ENCODE results near the gene C1QTNF3.
"Not testable (repeated sequence)": the region's sequence is repeated elsewhere in the genome, so short reads cannot be mapped to it uniquely, and the experiment has no call there.

The C1QTNF3 gene

GRCh38 chr5:34043099-34043876 lies at the start of gene C1QTNF3:
Gene C1QTNF3, minus strand, starts transcription at chr5:34043213. Its CDS starts 88 bp downstream, at chr5:34043125.
- Histone ChIP-seq H3K4me3 (ENCODE audit: low read length) (no peak within 1 kb of the TSS), H3K9me3 (ENCODE audit: control insufficient read depth, insufficient read depth, low read length) (no peaks in the 10 kb centered on the region; the same call in 1 of the 2 replicates), H3K4me1 (ENCODE audit: control insufficient read depth, insufficient read depth, low read length) (0 out of 2 replicates have a peak, but pooled peaks cover 2% of the 10 kb centered on the region), H3K27ac (ENCODE audit: low read length) (no peak within 1 kb of the TSS), H3K27me3 (ENCODE audit: control insufficient read depth, insufficient read depth, low read length) (no peaks in the 10 kb centered on the region), H3K36me3 (ENCODE audit: control insufficient read depth, insufficient read depth, low read length) (no peaks in the 10 kb centered on the region)
- WGBS (ENCODE audit: insufficient coverage, insufficient read length) = no CpG with 5 or more reads among the region's 10 CpGs
- DNase-seq (ENCODE audit: low read depth, low spot score) = no peak

GRCh38 chr5:34091039-34091438 lies 48.0 kb upstream of the C1QTNF3 start:
- H3K27me3 ChIP-seq (ENCODE audit: control insufficient read depth, insufficient read depth, low read length); H3K4me3 ChIP-seq (ENCODE audit: low read length); H3K9me3 ChIP-seq (ENCODE audit: control insufficient read depth, insufficient read depth, low read length); DNase-seq (ENCODE audit: low read depth, low spot score); H3K4me1 ChIP-seq (ENCODE audit: control insufficient read depth, insufficient read depth, low read length); H3K36me3 ChIP-seq (ENCODE audit: control insufficient read depth, insufficient read depth, low read length); H3K27ac ChIP-seq (ENCODE audit: low read length): not testable (repeated sequence)
- no CpG with 5 or more reads among the region's 7 CpGs for WGBS (ENCODE audit: insufficient coverage, insufficient read length)

- not testable (repeated sequence) for H3K9me3 ChIP-seq (ENCODE audit: control insufficient read depth, insufficient read depth, low read length)
These were observed 46.8 kb upstream of the C1QTNF3 start for GRCh38 chr5:34089802-34090201.

GRCh38 chr5:34087728-34088127 lies 44.7 kb upstream of the C1QTNF3 start:
- no CpG with 5 or more reads among the region's 3 CpGs for WGBS (ENCODE audit: insufficient coverage, insufficient read length)
- H3K27ac ChIP-seq (ENCODE audit: low read length) = not testable (repeated sequence)

More at GRCh38 chr5:34089802-34090201, 46.8 kb upstream of the C1QTNF3 start:
- not testable (repeated sequence) for DNase-seq (ENCODE audit: low read depth, low spot score); H3K27ac ChIP-seq (ENCODE audit: low read length); H3K36me3 ChIP-seq (ENCODE audit: control insufficient read depth, insufficient read depth, low read length); H3K4me3 ChIP-seq (ENCODE audit: low read length); H3K4me1 ChIP-seq (ENCODE audit: control insufficient read depth, insufficient read depth, low read length); H3K27me3 ChIP-seq (ENCODE audit: control insufficient read depth, insufficient read depth, low read length)
- no CpG with 5 or more reads among the region's 3 CpGs for whole genome bisulfite sequencing (ENCODE audit: insufficient coverage, insufficient read length)

GRCh38 chr5:34083898-34084297 lies 40.9 kb upstream of the C1QTNF3 start:
- not testable (repeated sequence) for DNase-seq (ENCODE audit: low read depth, low spot score); H3K4me1 ChIP-seq (ENCODE audit: control insufficient read depth, insufficient read depth, low read length); H3K27ac ChIP-seq (ENCODE audit: low read length); H3K4me3 ChIP-seq (ENCODE audit: low read length); H3K9me3 ChIP-seq (ENCODE audit: control insufficient read depth, insufficient read depth, low read length); H3K27me3 ChIP-seq (ENCODE audit: control insufficient read depth, insufficient read depth, low read length); H3K36me3 ChIP-seq (ENCODE audit: control insufficient read depth, insufficient read depth, low read length)
- WGBS (ENCODE audit: insufficient coverage, insufficient read length) = no CpG with 5 or more reads among the region's 4 CpGs

More at GRCh38 chr5:34087728-34088127, 44.7 kb upstream of the C1QTNF3 start:
- not testable (repeated sequence) for H3K9me3 ChIP-seq (ENCODE audit: control insufficient read depth, insufficient read depth, low read length); H3K4me1 ChIP-seq (ENCODE audit: control insufficient read depth, insufficient read depth, low read length); H3K4me3 ChIP-seq (ENCODE audit: low read length); H3K27me3 ChIP-seq (ENCODE audit: control insufficient read depth, insufficient read depth, low read length); H3K36me3 ChIP-seq (ENCODE audit: control insufficient read depth, insufficient read depth, low read length); DNase-seq (ENCODE audit: low read depth, low spot score)

GRCh38 chr5:34079505-34079904 lies 36.5 kb upstream of the C1QTNF3 start:
- not testable (repeated sequence) for H3K9me3 ChIP-seq (ENCODE audit: control insufficient read depth, insufficient read depth, low read length); H3K36me3 ChIP-seq (ENCODE audit: control insufficient read depth, insufficient read depth, low read length); H3K27ac ChIP-seq (ENCODE audit: low read length); H3K4me1 ChIP-seq (ENCODE audit: control insufficient read depth, insufficient read depth, low read length); H3K4me3 ChIP-seq (ENCODE audit: low read length); DNase-seq (ENCODE audit: low read depth, low spot score); H3K27me3 ChIP-seq (ENCODE audit: control insufficient read depth, insufficient read depth, low read length)
- no CpG with 5 or more reads among the region's 2 CpGs for WGBS (ENCODE audit: insufficient coverage, insufficient read length)

- H3K36me3 ChIP-seq (ENCODE audit: control insufficient read depth, insufficient read depth, low read length); H3K4me3 ChIP-seq (ENCODE audit: low read length); DNase-seq (ENCODE audit: low read depth, low spot score); H3K4me1 ChIP-seq (ENCODE audit: control insufficient read depth, insufficient read depth, low read length); H3K27ac ChIP-seq (ENCODE audit: low read length); H3K27me3 ChIP-seq (ENCODE audit: control insufficient read depth, insufficient read depth, low read length); H3K9me3 ChIP-seq (ENCODE audit: control insufficient read depth, insufficient read depth, low read length): not testable (repeated sequence)
- no CpG with 5 or more reads among the region's 2 CpGs for WGBS (ENCODE audit: insufficient coverage, insufficient read length)
These were observed 34.6 kb upstream of the C1QTNF3 start for GRCh38 chr5:34077636-34078035.

GRCh38 chr5:34076719-34077364 lies 33.8 kb upstream of the C1QTNF3 start:
- H3K36me3 ChIP-seq (ENCODE audit: control insufficient read depth, insufficient read depth, low read length); H3K4me1 ChIP-seq (ENCODE audit: control insufficient read depth, insufficient read depth, low read length); H3K27me3 ChIP-seq (ENCODE audit: control insufficient read depth, insufficient read depth, low read length); H3K4me3 ChIP-seq (ENCODE audit: low read length); H3K9me3 ChIP-seq (ENCODE audit: control insufficient read depth, insufficient read depth, low read length); H3K27ac ChIP-seq (ENCODE audit: low read length); DNase-seq (ENCODE audit: low read depth, low spot score): not testable (repeated sequence)
- no CpG with 5 or more reads among the region's 5 CpGs for WGBS (ENCODE audit: insufficient coverage, insufficient read length)

GRCh38 chr5:34074472-34074871 lies 31.5 kb upstream of the C1QTNF3 start:
- not testable (repeated sequence) for H3K27ac ChIP-seq (ENCODE audit: low read length); H3K4me3 ChIP-seq (ENCODE audit: low read length); DNase-seq (ENCODE audit: low read depth, low spot score); H3K4me1 ChIP-seq (ENCODE audit: control insufficient read depth, insufficient read depth, low read length); H3K27me3 ChIP-seq (ENCODE audit: control insufficient read depth, insufficient read depth, low read length); H3K9me3 ChIP-seq (ENCODE audit: control insufficient read depth, insufficient read depth, low read length); H3K36me3 ChIP-seq (ENCODE audit: control insufficient read depth, insufficient read depth, low read length)
- no CpG with 5 or more reads among the region's 3 CpGs for WGBS (ENCODE audit: insufficient coverage, insufficient read length)

- no CpG with 5 or more reads among the region's 3 CpGs for WGBS (ENCODE audit: insufficient coverage, insufficient read length)
- H3K9me3 ChIP-seq (ENCODE audit: control insufficient read depth, insufficient read depth, low read length); H3K4me1 ChIP-seq (ENCODE audit: control insufficient read depth, insufficient read depth, low read length); H3K36me3 ChIP-seq (ENCODE audit: control insufficient read depth, insufficient read depth, low read length); H3K27ac ChIP-seq (ENCODE audit: low read length); DNase-seq (ENCODE audit: low read depth, low spot score); H3K27me3 ChIP-seq (ENCODE audit: control insufficient read depth, insufficient read depth, low read length); H3K4me3 ChIP-seq (ENCODE audit: low read length): not testable (repeated sequence)
These were observed 31.1 kb upstream of the C1QTNF3 start for GRCh38 chr5:34074071-34074470.

Measured in iPS DF 6.9 (cell line).